Measurements from ENCODE around the gene CTH. TPM values are rescaled to one million over a fixed set of nuclear protein-coding genes. Genes with fewer than 3 reads are reported as not detected.
"Not testable (repeated sequence)": the region's sequence is repeated elsewhere in the genome, so short reads cannot be mapped to it uniquely, and the experiment has no call there.

CTH gene
- total RNA-seq, result 6.3 and 6.8 TPM in 2 replicates

DNA sequence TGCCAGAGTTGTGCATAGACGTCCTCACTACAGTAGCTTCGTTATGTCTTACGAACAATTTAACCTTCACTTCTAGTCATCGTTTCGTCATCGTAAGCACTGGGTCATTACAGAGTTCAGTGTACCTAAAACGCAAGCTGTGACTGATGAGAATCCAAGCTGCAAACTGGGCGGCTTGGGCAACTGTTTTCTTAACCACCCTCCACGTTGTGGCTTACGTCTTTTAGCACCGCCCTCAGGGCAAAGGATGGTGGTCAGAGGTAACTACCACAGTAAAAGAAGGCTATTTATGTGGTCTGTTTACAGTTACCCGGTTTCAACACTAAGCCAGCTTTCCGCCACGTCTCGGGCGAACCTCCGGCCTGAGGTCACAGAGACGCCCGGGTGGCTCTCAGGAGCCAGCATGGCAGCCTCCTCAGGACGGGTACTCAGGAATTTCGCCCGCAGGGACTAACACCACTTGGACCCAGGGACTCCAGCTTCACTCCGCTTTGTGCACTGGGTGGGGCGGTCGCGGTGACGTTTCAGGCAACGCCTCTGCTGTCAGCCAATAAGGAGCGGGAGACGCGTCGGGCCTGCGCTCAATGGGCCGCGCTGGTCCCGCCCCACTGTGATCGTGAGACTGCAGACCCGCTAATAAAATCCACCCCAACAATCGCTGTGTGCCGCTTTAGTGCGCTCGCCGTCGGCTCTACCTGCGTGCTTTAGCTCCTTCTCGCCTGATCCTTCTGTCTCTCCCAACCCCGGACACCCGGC is at the start of gene CTH:
CTH (plus strand) TSS at position 665 of the 756 bp plus-strand sequence. CDS start 148 bp downstream, outside the sequence.
- intact Hi-C loops (cut with micrococcal nuclease), result loop anchor here (1.0 to 5.0 kb wide), 9 partner anchors 56 to 1913 kb away; partner anchors contain the start of genes ANKRD13C, DEPDC1, LRRC40 and PTGER3

DNA sequence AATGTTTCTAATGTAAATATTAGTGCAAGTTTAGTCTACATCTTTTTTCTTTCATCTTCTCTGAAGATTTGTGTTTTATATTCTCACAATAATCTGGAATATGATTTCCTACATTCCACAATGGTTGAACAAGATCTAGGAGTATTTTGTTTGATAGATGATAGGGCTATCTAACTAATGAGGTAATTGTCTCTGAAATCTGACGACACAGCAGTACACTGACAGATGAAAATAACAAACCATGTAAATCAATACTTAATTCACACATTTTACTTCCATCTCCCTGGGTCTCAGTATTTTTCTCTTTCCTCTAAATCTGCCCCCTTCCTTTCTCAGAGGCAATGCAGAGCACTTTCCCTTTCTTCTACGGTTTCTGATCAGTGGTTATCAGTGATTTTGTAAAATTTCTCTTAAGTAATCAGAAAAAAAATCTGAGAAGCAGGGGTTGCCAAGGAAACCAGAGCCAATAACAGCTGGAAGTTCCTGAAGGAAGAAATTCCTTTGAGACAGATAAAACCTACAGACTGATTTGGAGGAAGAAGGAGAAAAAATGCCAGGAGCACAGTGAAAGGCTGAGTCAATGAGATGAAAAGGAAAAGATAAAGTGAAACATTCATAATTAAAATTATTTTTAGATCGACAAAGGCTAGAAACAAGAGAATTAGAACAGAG is 49.2 kb upstream of the CTH start:
- intact Hi-C loops (cut with micrococcal nuclease), result no loop called here

DNA sequence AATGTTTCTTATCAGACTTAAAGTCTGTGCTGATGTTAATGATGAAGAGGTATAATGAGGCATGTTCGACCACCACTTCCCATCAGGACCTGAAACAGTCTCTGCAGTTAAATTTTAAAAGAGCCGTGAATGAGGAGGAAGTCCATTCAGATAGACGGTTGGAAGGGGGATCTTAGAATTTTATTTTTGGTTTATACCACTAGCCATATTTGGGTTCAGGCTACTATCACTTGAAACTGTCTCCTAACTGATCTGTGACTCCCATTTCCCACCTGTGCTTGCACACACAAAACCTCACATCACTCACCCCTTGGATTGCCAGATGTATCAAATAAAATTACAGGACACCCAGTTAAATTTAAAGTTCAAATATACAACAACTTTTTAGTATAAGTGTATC is 46.6 kb upstream of the CTH start:
- intact Hi-C loops (cut with micrococcal nuclease), result no loop called here

DNA sequence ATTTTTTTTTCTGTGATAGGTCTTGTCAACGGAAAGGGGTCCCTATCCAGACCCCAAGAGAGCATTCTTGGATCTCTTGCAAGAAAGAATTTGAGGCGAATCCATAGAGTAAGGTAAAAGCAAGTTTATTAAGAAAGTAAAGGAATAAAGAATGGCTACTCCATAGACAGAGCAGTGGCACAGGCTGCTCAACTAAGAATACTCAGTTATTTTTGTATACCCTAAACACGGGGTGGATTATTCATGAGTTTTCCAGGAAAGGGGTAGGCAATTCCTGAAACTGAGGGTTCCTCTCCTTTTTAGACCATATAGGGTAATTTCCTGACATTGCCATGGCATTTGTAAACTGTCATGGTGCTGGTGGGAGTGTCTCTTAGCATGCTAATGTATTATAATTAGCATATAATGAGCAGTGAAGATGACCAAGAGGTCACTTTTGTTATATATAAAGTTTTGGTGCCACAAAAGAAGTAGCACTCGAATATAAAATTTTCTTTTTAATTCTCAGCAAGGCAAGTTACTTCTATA is 44.6 kb upstream of the CTH start:
- intact Hi-C loops (cut with micrococcal nuclease), result not testable (repeated sequence)

DNA sequence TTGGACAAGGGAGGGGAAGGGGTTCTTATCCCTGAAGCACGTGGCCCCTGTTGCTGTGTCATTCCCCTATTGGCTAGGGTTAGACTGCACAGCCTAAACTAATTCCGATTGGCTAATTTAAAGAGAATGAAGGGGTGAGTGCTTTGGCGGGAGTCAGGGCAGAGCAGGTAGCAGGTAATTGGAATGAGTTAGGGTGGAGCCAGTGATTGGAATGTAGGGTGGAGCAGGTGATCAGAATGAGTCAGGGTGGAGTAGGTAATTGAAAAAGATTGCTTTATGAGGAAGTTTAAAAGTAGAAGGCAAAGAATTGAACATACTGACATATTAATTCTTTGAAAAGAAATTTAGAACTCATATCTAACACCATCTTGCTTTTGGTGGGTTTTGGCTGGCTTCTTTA is 44.1 kb upstream of the CTH start:
- intact Hi-C loops (cut with micrococcal nuclease), result not testable (repeated sequence)

DNA sequence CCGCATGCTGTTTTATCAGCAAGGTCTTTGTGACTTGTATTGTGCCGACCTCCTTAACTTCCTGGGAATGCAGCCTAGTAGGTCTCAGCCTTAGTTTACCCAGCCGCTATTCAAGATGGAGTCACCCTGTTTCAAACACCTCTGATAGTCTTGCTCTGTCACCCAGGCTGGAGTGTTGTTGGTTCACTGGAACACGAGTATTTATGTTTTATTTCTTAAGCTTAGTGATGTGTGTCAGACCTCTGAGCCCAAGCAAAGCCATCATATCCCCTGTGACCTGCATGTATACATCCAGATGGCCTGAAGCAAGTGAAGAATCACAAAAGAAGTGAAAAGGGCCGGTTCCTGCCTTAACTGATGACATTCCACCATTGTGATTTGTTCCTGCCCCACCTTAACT is 43.7 kb upstream of the CTH start:
- intact Hi-C loops (cut with micrococcal nuclease), result not testable (repeated sequence)

DNA sequence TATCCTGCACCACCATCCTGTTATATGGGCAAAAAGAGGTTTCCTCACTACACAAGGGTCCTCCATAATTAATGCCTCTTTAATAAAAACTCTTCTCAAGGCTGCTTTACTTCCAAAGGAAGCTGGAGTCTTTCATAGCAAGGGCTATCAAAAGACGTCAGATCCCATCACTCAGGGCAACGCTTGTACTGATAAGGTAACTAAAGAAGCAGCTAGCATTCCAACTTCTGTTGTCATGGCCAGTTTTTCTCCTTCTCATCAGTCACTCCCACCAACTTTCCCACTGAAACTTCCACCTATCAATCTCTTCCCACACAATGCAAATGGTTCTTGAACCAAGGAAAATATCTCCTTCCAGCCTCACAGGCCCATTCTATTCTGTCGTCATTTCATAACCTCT is 39.5 kb upstream of the CTH start:
- intact Hi-C loops (cut with micrococcal nuclease), result not testable (repeated sequence)

DNA sequence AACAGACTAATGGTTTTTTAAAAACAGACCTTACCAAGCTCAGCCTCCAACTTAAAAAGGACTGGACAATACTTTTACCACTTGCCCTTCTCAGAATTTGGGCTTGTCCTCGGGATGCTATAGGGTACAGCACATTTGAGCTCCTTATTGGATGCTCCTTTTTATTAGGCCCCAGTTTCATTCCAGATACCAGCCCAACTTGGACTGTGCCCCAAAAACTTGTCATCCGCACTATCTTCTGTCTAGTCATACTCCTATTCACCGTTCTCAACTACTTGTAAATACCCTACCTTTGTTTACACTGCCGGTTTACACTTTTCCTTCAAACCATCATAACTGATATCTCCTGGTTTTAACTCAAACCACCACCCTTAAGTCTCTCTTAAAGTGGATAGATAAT is 38.6 kb upstream of the CTH start:
- intact Hi-C loops (cut with micrococcal nuclease), result no loop called here

DNA sequence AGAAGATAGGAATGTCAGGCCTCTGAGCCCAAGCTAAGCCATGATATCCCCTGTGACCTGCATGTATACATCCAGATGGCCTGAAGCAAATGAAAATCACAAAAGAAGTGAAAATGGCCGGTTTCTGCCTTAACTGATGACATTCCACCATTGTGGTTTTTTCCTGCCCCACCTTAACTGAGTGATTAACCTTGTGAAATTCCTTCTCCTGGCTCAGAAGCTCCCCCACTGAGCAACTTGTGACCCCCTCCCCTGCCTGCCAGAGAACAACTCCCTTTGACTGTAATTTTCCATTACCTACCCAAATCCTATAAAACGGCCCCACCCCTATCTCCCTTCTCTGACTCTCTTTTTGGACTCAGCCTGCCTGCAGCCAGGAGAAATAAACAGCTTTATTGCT is 37.5 kb upstream of the CTH start:
- intact Hi-C loops (cut with micrococcal nuclease), result not testable (repeated sequence)

DNA sequence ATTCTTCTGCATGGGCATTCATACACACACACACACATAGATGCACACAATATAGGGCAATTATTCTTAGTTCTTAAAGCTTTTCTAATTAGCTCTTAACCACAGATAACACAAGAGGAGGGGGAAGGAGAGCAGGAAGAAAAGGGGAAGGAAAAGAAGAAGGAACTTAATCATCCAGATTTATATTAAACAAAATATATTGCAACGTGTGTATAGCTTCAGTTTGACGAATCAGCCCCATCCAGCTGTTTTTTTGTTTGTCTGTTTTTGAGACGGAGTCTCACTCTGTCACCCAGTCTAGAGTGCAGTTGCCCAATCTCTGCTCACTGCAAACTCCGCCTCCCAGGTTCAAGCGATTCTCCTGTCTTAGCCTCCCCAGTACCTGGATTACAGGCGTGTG is 34.9 kb upstream of the CTH start:
- intact Hi-C loops (cut with micrococcal nuclease), result no loop called here

DNA sequence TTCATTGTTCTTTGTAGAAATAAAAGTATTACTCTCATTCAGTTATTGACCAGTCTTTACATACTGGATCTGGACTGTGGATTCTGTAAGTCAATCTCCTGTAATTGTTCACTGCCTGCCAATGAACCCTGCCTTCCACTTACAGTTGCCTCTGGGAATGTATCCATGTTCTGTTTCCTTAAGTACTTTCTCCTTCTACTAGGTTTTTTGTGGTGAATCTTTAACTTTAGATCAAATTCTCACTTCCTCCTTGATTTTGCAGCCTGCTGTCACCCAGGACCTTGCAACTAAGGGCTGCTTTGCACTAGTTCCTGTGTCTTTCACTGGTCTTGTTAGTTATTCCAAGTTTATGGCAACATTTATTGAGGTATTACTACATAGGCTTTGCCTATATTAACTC is 28.4 kb upstream of the CTH start:
- intact Hi-C loops (cut with micrococcal nuclease), result no loop called here

DNA sequence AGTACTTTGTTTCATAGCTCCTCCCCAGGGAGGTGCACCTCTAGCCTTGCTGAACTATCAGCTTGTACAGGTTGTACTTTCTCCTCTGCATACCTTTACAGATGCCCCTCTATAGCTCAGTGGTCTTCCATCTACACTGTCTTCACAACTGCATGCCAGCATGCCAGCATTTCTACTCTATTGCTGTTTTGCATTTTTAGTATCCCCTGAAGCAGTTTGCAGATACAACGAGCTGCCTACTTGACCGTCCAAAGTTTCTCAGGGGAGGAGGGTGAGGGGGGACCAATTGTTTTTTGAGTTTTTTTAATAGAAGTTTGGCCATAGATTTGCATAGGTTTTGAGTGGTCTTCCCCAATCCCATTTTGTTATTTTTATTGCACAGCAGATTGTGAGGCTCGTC is 27.6 kb upstream of the CTH start:
- intact Hi-C loops (cut with micrococcal nuclease), result no loop called here

DNA sequence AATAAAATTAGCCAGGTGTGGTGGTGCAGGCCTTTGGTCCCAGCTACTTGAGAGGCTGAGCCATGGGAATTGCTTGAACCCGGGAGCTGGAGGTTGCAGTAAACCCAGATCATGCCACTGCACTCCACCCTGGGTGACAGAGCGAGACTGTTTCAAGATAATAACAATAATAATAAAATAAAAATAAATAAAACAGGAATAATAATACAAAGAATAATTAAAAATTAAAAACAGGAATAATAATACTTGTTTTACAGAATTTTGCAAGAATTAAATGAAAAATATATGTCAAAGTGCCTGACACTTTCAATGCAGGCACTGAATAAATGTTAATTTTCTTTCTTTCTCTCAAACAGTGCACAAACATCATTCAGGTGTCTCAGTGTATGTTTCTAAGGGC is 26.5 kb upstream of the CTH start:
- intact Hi-C loops (cut with micrococcal nuclease), result no loop called here

DNA sequence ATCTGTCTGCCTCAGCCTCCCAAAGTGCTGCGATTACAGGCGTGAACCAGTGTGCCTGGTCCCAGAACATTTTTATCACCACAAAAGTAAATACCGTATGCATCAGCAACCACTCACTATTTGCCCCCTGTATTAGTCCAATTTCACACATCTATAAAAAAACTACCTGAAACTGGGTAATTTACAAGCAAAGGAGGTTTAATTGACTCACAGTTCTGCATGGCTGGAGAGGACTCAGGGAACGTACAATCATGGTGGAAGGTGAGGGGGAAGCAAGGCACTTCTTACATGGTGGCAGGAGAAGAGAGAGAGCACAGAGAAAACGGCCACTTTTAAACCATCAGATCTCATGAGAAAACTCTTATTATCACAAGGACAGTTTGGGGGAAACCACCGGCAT is 25.6 kb upstream of the CTH start:
- intact Hi-C loops (cut with micrococcal nuclease), result no loop called here

DNA sequence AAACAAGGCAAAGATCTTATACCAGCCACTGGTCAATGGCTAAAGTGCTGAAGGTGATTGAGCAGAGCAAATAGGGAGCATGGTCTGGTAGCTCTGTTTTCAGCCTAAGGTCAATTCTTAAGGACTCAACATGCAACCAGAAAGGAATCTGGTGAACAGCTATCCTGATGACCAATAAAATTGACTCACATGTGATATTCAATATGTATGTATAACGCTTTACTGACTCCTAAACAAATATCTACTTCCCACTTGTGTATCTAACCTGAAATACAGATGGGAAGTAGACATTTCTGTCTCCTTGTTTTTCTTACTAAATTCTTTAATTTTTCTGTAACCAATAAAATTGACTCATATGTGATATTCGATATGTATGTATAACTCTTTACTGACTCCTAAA is 24.9 kb upstream of the CTH start:
- intact Hi-C loops (cut with micrococcal nuclease), result no loop called here

DNA sequence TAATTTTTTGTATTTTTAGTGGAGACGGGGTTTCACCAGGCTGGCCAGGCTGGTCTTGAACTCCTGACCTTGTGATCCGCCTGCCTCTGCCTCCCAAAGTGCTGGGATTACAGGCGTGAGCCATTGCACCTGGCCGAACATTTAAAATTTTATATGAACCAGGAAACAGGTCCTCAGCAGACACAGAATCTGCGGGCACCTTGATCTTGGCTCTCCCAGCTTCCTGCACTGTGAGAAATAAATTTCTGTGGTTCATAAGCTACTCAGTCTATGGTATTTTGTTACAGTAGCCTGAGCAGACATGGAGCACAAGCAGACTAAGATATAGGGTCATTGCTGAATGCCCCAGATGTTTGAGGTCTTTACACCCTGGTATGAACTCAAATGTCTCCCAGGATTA is 23.6 kb upstream of the CTH start:
- intact Hi-C loops (cut with micrococcal nuclease), result no loop called here

DNA sequence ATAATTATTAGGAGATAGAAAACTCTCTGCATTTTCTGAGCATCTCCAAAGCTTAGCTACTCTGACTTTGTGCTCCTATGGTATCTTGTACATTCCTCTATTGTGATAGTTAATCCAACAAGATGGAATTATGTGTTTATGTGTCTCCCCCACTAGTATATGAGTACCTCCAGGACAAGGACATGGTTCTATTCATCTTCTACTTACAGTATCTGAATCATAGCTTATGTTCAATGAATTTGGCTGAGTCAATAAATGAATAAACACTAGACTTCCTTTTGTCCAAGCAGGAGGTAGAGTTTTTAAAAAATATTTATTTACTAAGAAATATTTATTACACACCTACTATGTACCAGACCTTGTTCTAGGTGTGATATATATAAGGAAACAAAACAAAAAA is 18.4 kb upstream of the CTH start:
- intact Hi-C loops (cut with micrococcal nuclease), result no loop called here

DNA sequence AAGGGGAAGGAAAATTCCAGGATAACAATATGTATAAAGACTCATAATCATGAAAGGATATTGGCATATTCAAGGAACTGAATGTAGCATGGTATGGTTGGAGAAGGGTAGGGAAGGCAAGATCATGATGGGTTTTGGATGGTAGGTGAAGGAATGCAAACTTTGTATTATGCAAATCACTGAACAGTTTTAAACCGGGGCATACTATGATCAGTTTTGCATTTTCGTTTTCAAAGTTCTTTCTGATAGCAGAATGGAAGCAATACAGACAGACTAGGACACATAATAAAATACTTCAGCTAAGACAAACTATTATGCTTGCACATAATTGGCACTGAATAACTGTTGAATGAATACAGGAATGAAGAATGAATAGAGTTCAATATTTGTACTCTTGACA is 14.5 kb upstream of the CTH start:
- intact Hi-C loops (cut with micrococcal nuclease), result no loop called here

DNA sequence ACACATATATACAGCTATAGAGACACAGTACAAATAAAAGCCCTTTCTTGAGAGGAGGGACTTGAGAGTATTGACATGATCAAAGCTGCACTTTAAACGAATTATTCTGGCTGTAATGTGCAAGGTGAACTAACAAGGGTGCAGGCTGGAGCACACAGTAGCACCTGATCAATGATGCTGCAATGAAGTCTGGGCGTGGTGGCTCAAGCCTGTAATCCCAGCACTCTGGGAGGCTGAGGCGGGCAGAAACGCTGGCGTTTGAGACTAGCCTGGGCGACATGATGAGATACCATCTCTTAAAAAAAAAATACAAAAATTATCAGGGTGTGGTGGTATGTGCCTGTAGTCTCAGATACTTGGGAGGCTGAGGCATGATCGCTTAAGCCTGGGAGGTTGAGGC is 14.1 kb upstream of the CTH start:
- intact Hi-C loops (cut with micrococcal nuclease), result no loop called here

DNA sequence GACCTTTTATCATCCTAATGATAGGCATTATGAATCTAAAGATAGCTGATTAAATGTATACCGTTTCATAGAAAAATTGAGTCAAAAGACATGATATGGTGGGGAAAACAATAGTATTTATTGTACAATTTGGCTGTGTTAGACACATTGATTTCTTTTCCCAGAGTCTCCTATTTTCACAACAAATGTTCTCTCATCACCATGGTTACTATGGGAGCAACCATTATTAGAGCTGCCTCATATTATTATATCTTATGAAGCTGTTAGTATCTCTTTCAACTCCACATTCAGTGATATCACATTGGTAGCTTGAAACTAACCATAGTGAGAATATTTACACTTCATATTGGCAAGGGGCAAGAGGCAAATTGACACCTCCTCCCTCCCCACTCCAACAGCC is 10.7 kb upstream of the CTH start:
- intact Hi-C loops (cut with micrococcal nuclease), result no loop called here

DNA sequence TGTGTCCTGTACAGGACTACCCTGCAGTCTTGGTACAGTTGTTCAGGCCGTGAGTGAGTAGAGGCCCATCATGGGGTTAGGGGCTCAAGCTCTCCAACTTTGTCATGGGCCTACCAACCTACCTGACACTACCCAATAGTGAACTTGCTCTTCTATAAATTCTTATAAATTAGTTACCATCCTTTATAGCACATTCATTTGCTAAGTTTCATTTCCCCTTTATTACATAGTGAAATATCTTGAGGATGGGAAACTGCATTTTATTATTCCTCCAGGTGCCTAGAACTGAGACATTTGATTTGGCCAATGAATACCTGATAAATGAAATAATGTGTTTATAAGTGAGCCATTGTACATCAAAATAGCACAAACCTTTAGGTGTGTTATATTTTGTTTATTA is 9.1 kb upstream of the CTH start:
- intact Hi-C loops (cut with micrococcal nuclease), result no loop called here

DNA sequence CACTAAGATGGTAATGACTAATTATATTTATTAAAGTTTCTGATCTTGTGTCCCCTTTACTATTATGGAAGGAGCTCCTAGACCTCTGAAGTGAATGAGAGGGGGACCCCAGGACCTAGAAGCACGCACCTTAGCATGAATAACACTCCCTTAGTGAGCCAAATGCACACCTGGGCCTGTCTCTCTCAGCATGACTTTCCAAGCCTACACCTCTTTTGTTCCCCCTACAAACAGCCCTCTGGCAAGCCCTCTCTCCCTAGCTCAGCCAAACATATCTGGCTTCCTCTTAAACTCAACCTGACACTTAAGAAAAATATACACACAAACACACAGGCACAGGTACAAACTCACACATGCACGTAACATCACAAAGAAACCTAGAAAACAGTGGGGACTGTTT is 7.3 kb upstream of the CTH start:
- intact Hi-C loops (cut with micrococcal nuclease), result no loop called here

Data from T-helper 1 cell treated with Interleukin-12 subunit alpha and Interleukin-12 subunit beta and Interleukin-4 antibody, amounts not matched to agents 30 ng/mL and 1 ng/mL, for 36 hours (primary cell).